ENCODE measurements around the gene TIMM10B. TPM values are rescaled to one million over a fixed set of nuclear protein-coding genes. Genes with fewer than 3 reads are reported as not detected.
A peak's percentile ranks its signal among the peaks of the same experiment; 100 is the strongest.

The TIMM10B gene
- total RNA-seq, 1 donor from 2014 or later, result 21.7 TPM

- DNase-seq (ENCODE audit: low spot score), result peak; percentile 92
- intact Hi-C loops (cut with DNase I), result no loop called here
Measured at GRCh38 chr11:6468712-6469495, 12.4 kb upstream of the TIMM10B start.

GRCh38 chr11:6469599-6469998 is 11.7 kb upstream of the TIMM10B start:
- intact Hi-C loops (cut with DNase I), result no loop called here
- DNase-seq (ENCODE audit: low spot score), result no peak

- intact Hi-C loops (cut with DNase I), result loop anchor here (2.0 to 10.0 kb wide), 2 partner anchors 82 to 238 kb away; partner anchors contain the start of genes CNGA4, FHIP1B and SMPD1
- DNase-seq (ENCODE audit: low spot score), result no peak
Measured at GRCh38 chr11:6472934-6473333, 8.4 kb upstream of the TIMM10B start.

GRCh38 chr11:6473451-6474412 is 7.6 kb upstream of the TIMM10B start, which contains the start of gene TRIM3:
Gene TRIM3, minus strand, starts transcription at chr11:6473941. Its CDS starts 8,246 bp downstream, at chr11:6465695.
- DNase-seq (ENCODE audit: low spot score), result peak; percentile 96
- intact Hi-C loops (cut with DNase I), result loop anchor here (2.0 to 10.0 kb wide), 2 partner anchors 83 to 239 kb away; partner anchors contain the start of genes CNGA4, FHIP1B and SMPD1

- intact Hi-C loops (cut with DNase I), result loop anchor here (10.0 kb wide), 1 partner anchor 240 kb away; the partner anchor contains the start of genes CNGA4 and FHIP1B
- no peak for DNase-seq (ENCODE audit: low spot score)
Measured at GRCh38 chr11:6474413-6474792, 6.9 kb upstream of the TIMM10B start.

GRCh38 chr11:6474806-6475500 is 6.3 kb upstream of the TIMM10B start:
- DNase-seq (ENCODE audit: low spot score), result no peak
- intact Hi-C loops (cut with DNase I), result loop anchor here (10.0 kb wide), 1 partner anchor 240 kb away; the partner anchor contains the start of genes CNGA4 and FHIP1B

- DNase-seq (ENCODE audit: low spot score), result no peak
- intact Hi-C loops (cut with DNase I), result loop anchor here (10.0 kb wide), 1 partner anchor 241 kb away; the partner anchor contains the start of genes CNGA4 and FHIP1B
Measured at GRCh38 chr11:6475936-6476335, 5.4 kb upstream of the TIMM10B start.

- no peak for DNase-seq (ENCODE audit: low spot score)
Measured at GRCh38 chr11:6476571-6476970, 4.7 kb upstream of the TIMM10B start.

GRCh38 chr11:6480299-6480914 is 894 bp upstream of the TIMM10B start:
- intact Hi-C loops (cut with DNase I), result loop anchor here (5.0 kb wide), 2 partner anchors 122 to 202 kb away; partner anchors contain the start of genes ILK, MRPL17 and RRP8
- DNase-seq (ENCODE audit: low spot score), result no peak

More at GRCh38 chr11:6476571-6476970, 4.7 kb upstream of the TIMM10B start:
- intact Hi-C loops (cut with DNase I), result loop anchor here (10.0 kb wide), 1 partner anchor 242 kb away; the partner anchor contains the start of genes CNGA4 and FHIP1B

- intact Hi-C loops (cut with DNase I), result loop anchor here (5.0 kb wide), 2 partner anchors 120 to 200 kb away; partner anchors contain the start of genes ILK, MRPL17 and RRP8
- no peak for DNase-seq (ENCODE audit: low spot score)
Measured at GRCh38 chr11:6481924-6482275, 599 bp downstream of the TIMM10B start.

- intact Hi-C loops (cut with DNase I), result loop anchor here (5.0 kb wide), 2 partner anchors 120 to 200 kb away; partner anchors contain the start of genes ILK, MRPL17 and RRP8
Measured at GRCh38 chr11:6482441-6482840, 1.1 kb downstream of the TIMM10B start.

GRCh38 chr11:6483015-6483414 is 1.7 kb downstream of the TIMM10B start:
- DNase-seq (ENCODE audit: low spot score), result no peak

More at GRCh38 chr11:6482441-6482840, 1.1 kb downstream of the TIMM10B start:
- DNase-seq (ENCODE audit: low spot score), result no peak

GRCh38 chr11:6485661-6486060 is 4.4 kb downstream of the TIMM10B start:
- DNase-seq (ENCODE audit: low spot score), result no peak
- intact Hi-C loops (cut with DNase I), result no loop called here

More at GRCh38 chr11:6483015-6483414, 1.7 kb downstream of the TIMM10B start:
- intact Hi-C loops (cut with DNase I), result loop anchor here (5.0 kb wide), 2 partner anchors 119 to 199 kb away; partner anchors contain the start of genes ILK, MRPL17 and RRP8

- DNase-seq (ENCODE audit: low spot score), result no peak
- intact Hi-C loops (cut with DNase I), result no loop called here
Measured at GRCh38 chr11:6486256-6486655, 5.0 kb downstream of the TIMM10B start.

GRCh38 chr11:6486938-6487337 is 5.6 kb downstream of the TIMM10B start:
- DNase-seq (ENCODE audit: low spot score), result no peak
- intact Hi-C loops (cut with DNase I), result no loop called here

GRCh38 chr11:6488342-6488741 is 7.0 kb downstream of the TIMM10B start:
- no peak for DNase-seq (ENCODE audit: low spot score)
- intact Hi-C loops (cut with DNase I), result no loop called here

- DNase-seq (ENCODE audit: low spot score), result no peak
- intact Hi-C loops (cut with DNase I), result no loop called here
Measured at GRCh38 chr11:6488821-6489220, 7.5 kb downstream of the TIMM10B start.

GRCh38 chr11:6489306-6489705 is 8.0 kb downstream of the TIMM10B start:
- intact Hi-C loops (cut with DNase I), result no loop called here
- DNase-seq (ENCODE audit: low spot score), result no peak

Data from cardiac septum (tissue), 1 donor.